HepG2 (cell line): Measurements from ENCODE around the gene PIBF1. TPM values are rescaled to one million over a fixed set of nuclear protein-coding genes. Genes with fewer than 3 reads are reported as not detected.

ENCODE experiments used
- CEBPG ChIP-seq: IDR thresholded peaks from 2 replicates; pipeline ENCODE4 v1.6.1; 2016
- DDIT3 ChIP-seq: sonication (generic); formaldehyde crosslinking; IDR thresholded peaks from 2 replicates; pipeline ENCODE4 v1.4.0; 2020; ENCODE audit warnings: mild to moderate bottlenecking, missing genetic modification reagents
- FOXM1 ChIP-seq: sonication (generic); formaldehyde crosslinking; IDR thresholded peaks from 2 replicates; pipeline ENCODE4 v1.5.0; 2020; ENCODE audit warnings: missing genetic modification reagents
- HDAC1 ChIP-seq: sonication (generic); formaldehyde crosslinking; IDR thresholded peaks from 2 replicates; pipeline ENCODE4 v1.5.1; 2020; ENCODE audit warnings: mild to moderate bottlenecking, missing genetic modification reagents
- HMG20A ChIP-seq: IDR thresholded peaks from 2 replicates; pipeline ENCODE4 v1.6.1; 2016; ENCODE audit warnings: borderline replicate concordance
- HOMEZ ChIP-seq: IDR thresholded peaks from 2 replicates; pipeline ENCODE4 v1.6.1; 2016; ENCODE audit warnings: low read depth
- KAT2B ChIP-seq: fragments of 150-350 bp; IDR thresholded peaks from 2 replicates; pipeline ENCODE4 v1.6.1; 2014; ENCODE audit warnings: low read depth, low read length, borderline replicate concordance
- KDM5B ChIP-seq: sonication (generic); formaldehyde crosslinking; IDR thresholded peaks from 2 replicates; pipeline ENCODE4 v1.4.0; 2020; ENCODE audit warnings: missing genetic modification reagents, mild to moderate bottlenecking, borderline replicate concordance
- MIXL1 ChIP-seq: IDR thresholded peaks from 2 replicates; pipeline ENCODE4 v1.6.1; 2016
- NCOR1 ChIP-seq: fragments of 200-600 bp; sonication (generic); IDR thresholded peaks from 2 replicates; pipeline ENCODE4 v1.7.0; 2017; ENCODE audit warnings: antibody characterized with exemption, low read length, borderline replicate concordance
- NR2F2 ChIP-seq: IDR thresholded peaks from 2 replicates; pipeline ENCODE4 v1.6.1; 2012; ENCODE audit warnings: low read depth, inconsistent platforms, borderline replicate concordance
- PREB ChIP-seq: sonication (generic); formaldehyde crosslinking; IDR thresholded peaks from 2 replicates; pipeline ENCODE4 v1.4.0; 2020; ENCODE audit warnings: missing genetic modification reagents
- RARA ChIP-seq: IDR thresholded peaks from 2 replicates; pipeline ENCODE4 v1.6.1; 2016; ENCODE audit warnings: missing genetic modification reagents, missing compliant biosample characterization
- SNAPC4 ChIP-seq: sonication (generic); formaldehyde crosslinking; IDR thresholded peaks from 2 replicates; pipeline ENCODE4 v1.4.0; 2020; ENCODE audit warnings: mild to moderate bottlenecking, missing genetic modification reagents
- SOX13 ChIP-seq, 3 experiments: fragments of 450-650 bp in 1 of 3; sonication (generic) in 1 of 3; formaldehyde crosslinking in 1 of 3; IDR thresholded peaks in 2 of 3; conservative IDR thresholded peaks in 1 of 3; 2 replicates each; pipeline versions ENCODE4 v1.5.0 to v1.6.1; 2016 to 2020; ENCODE audit warnings: antibody characterized with exemption in 1 of 3, mild to moderate bottlenecking in 1 of 3, missing compliant biosample characterization in 1 of 3, missing genetic modification reagents in 1 of 3, moderate library complexity in 1 of 3
- WIZ ChIP-seq: sonication (generic); formaldehyde crosslinking; IDR thresholded peaks from 2 replicates; pipeline ENCODE4 v1.5.1; 2020; ENCODE audit warnings: mild to moderate bottlenecking, missing genetic modification reagents
- ZBTB2 ChIP-seq: sonication (generic); formaldehyde crosslinking; IDR thresholded peaks from 2 replicates; pipeline ENCODE4 v1.8.0; 2022; ENCODE audit warnings: low read depth, missing genetic modification reagents
- ZBTB38 ChIP-seq: sonication (generic); formaldehyde crosslinking; IDR thresholded peaks from 2 replicates; pipeline ENCODE4 v1.5.1; 2020; ENCODE audit warnings: mild to moderate bottlenecking, missing genetic modification reagents
- ZNF292 ChIP-seq: sonication (generic); formaldehyde crosslinking; IDR thresholded peaks from 2 replicates; pipeline ENCODE4 v1.8.1; 2022; ENCODE audit warnings: mild to moderate bottlenecking, low read depth, missing genetic modification reagents, borderline replicate concordance
- ZNF530 ChIP-seq: sonication (generic); formaldehyde crosslinking; IDR thresholded peaks from 2 replicates; pipeline ENCODE4 v1.5.0; 2020; ENCODE audit warnings: low read depth, mild to moderate bottlenecking, missing genetic modification reagents
- ZNF558 ChIP-seq: sonication (generic); formaldehyde crosslinking; IDR thresholded peaks from 2 replicates; pipeline ENCODE4 v1.9.0; 2022; ENCODE audit warnings: mild to moderate bottlenecking, missing genetic modification reagents, borderline replicate concordance
- ZNF678 ChIP-seq: sonication (generic); formaldehyde crosslinking; IDR thresholded peaks from 2 replicates; pipeline ENCODE4 v1.4.0; 2020; ENCODE audit warnings: mild to moderate bottlenecking, missing genetic modification reagents
- polyA plus RNA-seq, 8 experiments: library from polyadenylated mRNA; depleted of rRNA in 3 of 8; stranded (reverse) in 7 of 8; unstranded in 1 of 8; fragments of >200 nt; fragmentation: Illumina TruSeq in 4 of 8; extraction: Trizol in 4 of 8; gene quantifications; 2 replicates each; pipeline versions ENCODE4 v1.2.1 to v1.2.3, GENCODE V29; 2011 to 2016; ENCODE audit warnings: low read depth in 4 of 8, missing spikeins in 1 of 8, mixed read lengths in 1 of 8; ENCODE audit not compliant: insufficient read depth in 1 of 8
- total RNA-seq, 5 experiments: library from RNA; depleted of rRNA; stranded (reverse); fragments of >200 nt; fragmentation: Illumina TruSeq; extraction: Trizol; gene quantifications; 2 replicates each; pipeline ENCODE4 v1.2.3, GENCODE V29; 2016; ENCODE audit warnings: low read depth in 1 of 5

The PIBF1 gene
- total and polyA plus RNA-seq, 2 of the 13 experiments (the other 11 are each of a cell fraction or from before 2014, with no cell fraction given): 4.2 to 15.8 TPM

GRCh38 chr13:72792640-72793039 lies 10.7 kb downstream of the PIBF1 start (continued):
- TF ChIP-seq SNAPC4 (CRISPR knock-in tag): no peak
- TF ChIP-seq HMG20A (CRISPR knock-in tag): 0 out of 2 replicates have a peak, but pooled peaks have one; percentile 22
- TF ChIP-seq WIZ (CRISPR knock-in tag): no peak
- peak; percentile 61; the same call in 1 of the 2 replicates for TF ChIP-seq NR2F2
- no peak for TF ChIP-seq FOXM1
- peak; percentile 75 for TF ChIP-seq MIXL1 (CRISPR knock-in tag)
- TF ChIP-seq ZBTB38: no peak
- no peak for TF ChIP-seq ZNF678 (CRISPR knock-in tag)
- no peak for TF ChIP-seq ZNF558 (CRISPR knock-in tag)
- TF ChIP-seq SOX13 (IDR thresholded peaks at IDR 0.05): no peak
- peak in 1 of 2 experiments; percentile 41; a peak in 1 of 4 replicates for TF ChIP-seq SOX13 (CRISPR knock-in tag; conservative IDR thresholded peaks at IDR 0.05 in 1 of 2, IDR thresholded peaks at IDR 0.05 in 1 of 2)
- TF ChIP-seq ZNF530 (CRISPR knock-in tag): no peak
- TF ChIP-seq HOMEZ: peak; percentile 61; the same call in 1 of the 2 replicates
- peak; percentile 39; the same call in 1 of the 2 replicates for TF ChIP-seq KAT2B
- TF ChIP-seq ZNF292 (CRISPR knock-in tag): no peak
- no peak for TF ChIP-seq DDIT3 (CRISPR knock-in tag)
- peak; percentile 82 for TF ChIP-seq CEBPG (CRISPR knock-in tag)
- peak; percentile 81 for TF ChIP-seq NCOR1
- TF ChIP-seq HDAC1 (CRISPR knock-in tag): no peak
- TF ChIP-seq PREB (CRISPR knock-in tag): no peak
- TF ChIP-seq KDM5B (CRISPR knock-in tag): no peak
- TF ChIP-seq ZBTB2 (CRISPR knock-in tag): no peak
- peak; percentile 81 for TF ChIP-seq RARA
